HepG2 (cell line): ENCODE results near the gene NOP9. TPM values are rescaled to one million over a fixed set of nuclear protein-coding genes. Genes with fewer than 3 reads are reported as not detected.
A peak's percentile ranks its signal among the peaks of the same experiment; 100 is the strongest.

Experiments
- FOXO1 ChIP-seq: sonication (generic); formaldehyde crosslinking; IDR thresholded peaks from 2 replicates; pipeline ENCODE4 v1.4.0; 2020; ENCODE audit warnings: missing genetic modification reagents
- ZMAT3 ChIP-seq: sonication (generic); formaldehyde crosslinking; conservative IDR thresholded peaks from 2 replicates; pipeline ENCODE4 v1.7.0; 2021; ENCODE audit warnings: missing genetic modification reagents
- ZNF20 ChIP-seq: sonication (generic); formaldehyde crosslinking; IDR thresholded peaks from 2 replicates; pipeline ENCODE4 v1.4.0; 2020; ENCODE audit warnings: mild to moderate bottlenecking, moderate library complexity, missing genetic modification reagents
- ZNF766 ChIP-seq: sonication (generic); formaldehyde crosslinking; IDR thresholded peaks from 2 replicates; pipeline ENCODE4 v1.5.0; 2020; ENCODE audit warnings: missing genetic modification reagents, borderline replicate concordance
- ZNF780A ChIP-seq: sonication (generic); formaldehyde crosslinking; IDR thresholded peaks from 2 replicates; pipeline ENCODE4 v1.8.0; 2022; ENCODE audit warnings: mild to moderate bottlenecking, missing genetic modification reagents, moderate library complexity
- polyA plus RNA-seq, 8 experiments: library from polyadenylated mRNA; depleted of rRNA in 3 of 8; stranded (reverse) in 7 of 8; unstranded in 1 of 8; fragments of >200 nt; fragmentation: Illumina TruSeq in 4 of 8; extraction: Trizol in 4 of 8; gene quantifications; 2 replicates each; pipeline versions ENCODE4 v1.2.1 to v1.2.3, GENCODE V29; 2011 to 2016; ENCODE audit warnings: low read depth in 4 of 8, missing spikeins in 1 of 8, mixed read lengths in 1 of 8; ENCODE audit not compliant: insufficient read depth in 1 of 8
- total RNA-seq, 5 experiments: library from RNA; depleted of rRNA; stranded (reverse); fragments of >200 nt; fragmentation: Illumina TruSeq; extraction: Trizol; gene quantifications; 2 replicates each; pipeline ENCODE4 v1.2.3, GENCODE V29; 2016; ENCODE audit warnings: low read depth in 1 of 5
- TF ChIP-seq, protein P1 (sequence below): sonication (generic); formaldehyde crosslinking; IDR thresholded peaks from one replicate; pipeline ENCODE4 v1.5.1; 2020; ENCODE audit warnings: mild to moderate bottlenecking, missing genetic modification reagents; ENCODE audit errors: not compliant biosample characterization
- TF ChIP-seq, protein P2 (sequence below): sonication (generic); formaldehyde crosslinking; IDR thresholded peaks from 2 replicates; pipeline ENCODE4 v1.5.0; 2020; ENCODE audit warnings: mild to moderate bottlenecking, missing genetic modification reagents
- TF ChIP-seq, protein P3 (sequence below): sonication (generic); formaldehyde crosslinking; IDR thresholded peaks from 2 replicates; pipeline ENCODE4 v1.4.0; 2020; ENCODE audit warnings: missing genetic modification reagents
- TF ChIP-seq, protein P4 (sequence below): fragments of 450-650 bp; IDR thresholded peaks from 2 replicates; pipeline ENCODE4 v1.6.1; 2017

NOP9 gene
- total and polyA plus RNA-seq, 2 of the 13 experiments (the other 11 are each of a cell fraction or from before 2014, with no cell fraction given): 24.5 to 61.6 TPM

DNA sequence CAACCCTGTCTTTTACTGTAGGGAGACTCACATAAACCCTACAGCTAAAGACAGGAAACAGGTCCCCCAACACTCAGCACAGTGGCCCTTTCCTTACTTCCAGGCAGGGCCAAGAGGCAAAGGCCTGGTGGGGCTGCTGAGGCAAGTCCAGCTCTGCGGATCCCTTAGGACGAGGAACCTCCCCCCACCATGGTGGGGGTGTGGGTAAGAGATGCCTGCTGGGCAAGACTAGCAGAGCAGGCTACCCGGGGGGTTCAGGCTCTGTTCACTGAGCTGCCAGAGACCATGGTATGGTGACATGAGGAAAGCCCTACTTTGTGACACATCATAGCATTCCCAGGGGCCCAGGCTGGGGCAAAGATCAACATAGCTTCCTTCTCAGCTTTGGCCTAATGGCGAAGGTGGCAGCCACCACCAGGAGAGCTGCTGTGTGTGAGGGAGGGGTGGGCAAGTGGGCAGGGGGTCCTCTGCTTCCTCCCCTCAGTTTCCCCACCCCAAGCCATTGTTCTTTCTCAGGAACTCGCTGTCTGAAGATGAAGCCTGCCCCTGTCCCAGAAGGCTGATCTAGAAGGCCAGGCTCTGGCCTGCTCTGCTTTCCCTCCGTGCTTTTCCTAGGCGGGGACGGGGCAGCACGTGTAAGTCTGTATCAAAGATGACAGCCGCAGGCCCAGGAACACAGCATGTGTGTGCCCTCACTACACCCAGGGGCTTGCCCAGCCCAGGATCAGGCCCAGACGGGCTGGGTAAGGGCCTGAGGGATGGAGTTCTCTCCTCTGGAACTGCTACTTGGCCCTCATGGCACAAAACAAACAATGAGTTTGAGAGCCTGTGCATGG lies 47.1 kb upstream of the NOP9 start (continued):
- TF ChIP-seq, protein P1, sequence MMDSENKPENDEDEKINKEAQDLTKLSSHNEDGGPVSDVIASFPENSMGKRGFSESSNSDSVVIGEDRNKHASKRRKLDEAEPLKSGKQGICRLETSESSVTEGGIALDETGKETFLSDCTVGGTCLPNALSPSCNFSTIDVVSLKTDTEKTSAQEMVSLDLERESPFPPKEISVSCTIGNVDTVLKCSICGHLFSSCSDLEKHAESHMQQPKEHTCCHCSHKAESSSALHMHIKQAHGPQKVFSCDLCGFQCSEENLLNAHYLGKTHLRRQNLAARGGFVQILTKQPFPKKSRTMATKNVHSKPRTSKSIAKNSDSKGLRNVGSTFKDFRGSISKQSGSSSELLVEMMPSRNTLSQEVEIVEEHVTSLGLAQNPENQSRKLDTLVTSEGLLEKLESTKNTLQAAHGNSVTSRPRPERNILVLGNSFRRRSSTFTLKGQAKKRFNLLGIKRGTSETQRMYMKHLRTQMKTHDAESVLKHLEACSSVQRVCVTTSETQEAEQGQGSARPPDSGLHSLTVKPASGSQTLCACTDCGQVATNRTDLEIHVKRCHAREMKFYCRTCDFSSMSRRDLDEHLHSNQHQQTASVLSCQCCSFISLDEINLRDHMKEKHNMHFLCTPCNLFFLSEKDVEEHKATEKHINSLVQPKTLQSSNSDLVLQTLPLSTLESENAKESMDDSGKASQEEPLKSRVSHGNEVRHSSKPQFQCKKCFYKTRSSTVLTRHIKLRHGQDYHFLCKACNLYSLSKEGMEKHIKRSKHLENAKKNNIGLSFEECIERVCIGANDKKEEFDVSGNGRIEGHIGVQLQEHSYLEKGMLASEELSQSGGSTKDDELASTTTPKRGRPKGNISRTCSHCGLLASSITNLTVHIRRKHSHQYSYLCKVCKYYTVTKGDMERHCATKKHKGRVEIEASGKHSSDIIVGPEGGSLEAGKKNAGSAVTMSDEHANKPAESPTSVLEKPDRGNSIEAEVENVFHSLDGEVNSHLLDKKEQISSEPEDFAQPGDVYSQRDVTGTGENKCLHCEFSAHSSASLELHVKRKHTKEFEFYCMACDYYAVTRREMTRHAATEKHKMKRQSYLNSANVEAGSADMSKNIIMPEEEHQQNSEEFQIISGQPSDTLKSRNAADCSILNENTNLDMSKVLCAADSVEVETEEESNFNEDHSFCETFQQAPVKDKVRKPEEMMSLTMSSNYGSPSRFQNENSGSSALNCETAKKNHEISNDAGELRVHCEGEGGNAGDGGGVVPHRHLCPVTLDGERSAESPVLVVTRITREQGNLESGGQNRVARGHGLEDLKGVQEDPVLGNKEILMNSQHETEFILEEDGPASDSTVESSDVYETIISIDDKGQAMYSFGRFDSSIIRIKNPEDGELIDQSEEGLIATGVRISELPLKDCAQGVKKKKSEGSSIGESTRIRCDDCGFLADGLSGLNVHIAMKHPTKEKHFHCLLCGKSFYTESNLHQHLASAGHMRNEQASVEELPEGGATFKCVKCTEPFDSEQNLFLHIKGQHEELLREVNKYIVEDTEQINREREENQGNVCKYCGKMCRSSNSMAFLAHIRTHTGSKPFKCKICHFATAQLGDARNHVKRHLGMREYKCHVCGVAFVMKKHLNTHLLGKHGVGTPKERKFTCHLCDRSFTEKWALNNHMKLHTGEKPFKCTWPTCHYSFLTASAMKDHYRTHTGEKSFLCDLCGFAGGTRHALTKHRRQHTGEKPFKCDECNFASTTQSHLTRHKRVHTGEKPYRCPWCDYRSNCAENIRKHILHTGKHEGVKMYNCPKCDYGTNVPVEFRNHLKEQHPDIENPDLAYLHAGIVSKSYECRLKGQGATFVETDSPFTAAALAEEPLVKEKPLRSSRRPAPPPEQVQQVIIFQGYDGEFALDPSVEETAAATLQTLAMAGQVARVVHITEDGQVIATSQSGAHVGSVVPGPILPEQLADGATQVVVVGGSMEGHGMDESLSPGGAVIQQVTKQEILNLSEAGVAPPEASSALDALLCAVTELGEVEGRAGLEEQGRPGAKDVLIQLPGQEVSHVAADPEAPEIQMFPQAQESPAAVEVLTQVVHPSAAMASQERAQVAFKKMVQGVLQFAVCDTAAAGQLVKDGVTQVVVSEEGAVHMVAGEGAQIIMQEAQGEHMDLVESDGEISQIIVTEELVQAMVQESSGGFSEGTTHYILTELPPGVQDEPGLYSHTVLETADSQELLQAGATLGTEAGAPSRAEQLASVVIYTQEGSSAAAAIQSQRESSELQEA (CRISPR knock-in tag): peak; percentile 31
- TF ChIP-seq, protein P2, sequence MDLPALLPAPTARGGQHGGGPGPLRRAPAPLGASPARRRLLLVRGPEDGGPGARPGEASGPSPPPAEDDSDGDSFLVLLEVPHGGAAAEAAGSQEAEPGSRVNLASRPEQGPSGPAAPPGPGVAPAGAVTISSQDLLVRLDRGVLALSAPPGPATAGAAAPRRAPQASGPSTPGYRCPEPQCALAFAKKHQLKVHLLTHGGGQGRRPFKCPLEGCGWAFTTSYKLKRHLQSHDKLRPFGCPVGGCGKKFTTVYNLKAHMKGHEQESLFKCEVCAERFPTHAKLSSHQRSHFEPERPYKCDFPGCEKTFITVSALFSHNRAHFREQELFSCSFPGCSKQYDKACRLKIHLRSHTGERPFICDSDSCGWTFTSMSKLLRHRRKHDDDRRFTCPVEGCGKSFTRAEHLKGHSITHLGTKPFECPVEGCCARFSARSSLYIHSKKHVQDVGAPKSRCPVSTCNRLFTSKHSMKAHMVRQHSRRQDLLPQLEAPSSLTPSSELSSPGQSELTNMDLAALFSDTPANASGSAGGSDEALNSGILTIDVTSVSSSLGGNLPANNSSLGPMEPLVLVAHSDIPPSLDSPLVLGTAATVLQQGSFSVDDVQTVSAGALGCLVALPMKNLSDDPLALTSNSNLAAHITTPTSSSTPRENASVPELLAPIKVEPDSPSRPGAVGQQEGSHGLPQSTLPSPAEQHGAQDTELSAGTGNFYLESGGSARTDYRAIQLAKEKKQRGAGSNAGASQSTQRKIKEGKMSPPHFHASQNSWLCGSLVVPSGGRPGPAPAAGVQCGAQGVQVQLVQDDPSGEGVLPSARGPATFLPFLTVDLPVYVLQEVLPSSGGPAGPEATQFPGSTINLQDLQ (CRISPR knock-in tag): no peak; the same call in 1 of the 2 replicates
- TF ChIP-seq ZNF780A (no peak), ZMAT3 (CRISPR knock-in tag) (peak; percentile 21), ZNF766 (CRISPR knock-in tag) (peak; percentile 75; the same call in 1 of the 2 replicates), FOXO1 (CRISPR knock-in tag) (peak; percentile 61; the same call in 1 of the 2 replicates), ZNF20 (no peak)
- TF ChIP-seq, protein P3, sequence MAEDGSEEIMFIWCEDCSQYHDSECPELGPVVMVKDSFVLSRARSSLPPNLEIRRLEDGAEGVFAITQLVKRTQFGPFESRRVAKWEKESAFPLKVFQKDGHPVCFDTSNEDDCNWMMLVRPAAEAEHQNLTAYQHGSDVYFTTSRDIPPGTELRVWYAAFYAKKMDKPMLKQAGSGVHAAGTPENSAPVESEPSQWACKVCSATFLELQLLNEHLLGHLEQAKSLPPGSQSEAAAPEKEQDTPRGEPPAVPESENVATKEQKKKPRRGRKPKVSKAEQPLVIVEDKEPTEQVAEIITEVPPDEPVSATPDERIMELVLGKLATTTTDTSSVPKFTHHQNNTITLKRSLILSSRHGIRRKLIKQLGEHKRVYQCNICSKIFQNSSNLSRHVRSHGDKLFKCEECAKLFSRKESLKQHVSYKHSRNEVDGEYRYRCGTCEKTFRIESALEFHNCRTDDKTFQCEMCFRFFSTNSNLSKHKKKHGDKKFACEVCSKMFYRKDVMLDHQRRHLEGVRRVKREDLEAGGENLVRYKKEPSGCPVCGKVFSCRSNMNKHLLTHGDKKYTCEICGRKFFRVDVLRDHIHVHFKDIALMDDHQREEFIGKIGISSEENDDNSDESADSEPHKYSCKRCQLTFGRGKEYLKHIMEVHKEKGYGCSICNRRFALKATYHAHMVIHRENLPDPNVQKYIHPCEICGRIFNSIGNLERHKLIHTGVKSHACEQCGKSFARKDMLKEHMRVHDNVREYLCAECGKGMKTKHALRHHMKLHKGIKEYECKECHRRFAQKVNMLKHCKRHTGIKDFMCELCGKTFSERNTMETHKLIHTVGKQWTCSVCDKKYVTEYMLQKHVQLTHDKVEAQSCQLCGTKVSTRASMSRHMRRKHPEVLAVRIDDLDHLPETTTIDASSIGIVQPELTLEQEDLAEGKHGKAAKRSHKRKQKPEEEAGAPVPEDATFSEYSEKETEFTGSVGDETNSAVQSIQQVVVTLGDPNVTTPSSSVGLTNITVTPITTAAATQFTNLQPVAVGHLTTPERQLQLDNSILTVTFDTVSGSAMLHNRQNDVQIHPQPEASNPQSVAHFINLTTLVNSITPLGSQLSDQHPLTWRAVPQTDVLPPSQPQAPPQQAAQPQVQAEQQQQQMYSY (CRISPR knock-in tag): no peak
- TF ChIP-seq, protein P4, sequence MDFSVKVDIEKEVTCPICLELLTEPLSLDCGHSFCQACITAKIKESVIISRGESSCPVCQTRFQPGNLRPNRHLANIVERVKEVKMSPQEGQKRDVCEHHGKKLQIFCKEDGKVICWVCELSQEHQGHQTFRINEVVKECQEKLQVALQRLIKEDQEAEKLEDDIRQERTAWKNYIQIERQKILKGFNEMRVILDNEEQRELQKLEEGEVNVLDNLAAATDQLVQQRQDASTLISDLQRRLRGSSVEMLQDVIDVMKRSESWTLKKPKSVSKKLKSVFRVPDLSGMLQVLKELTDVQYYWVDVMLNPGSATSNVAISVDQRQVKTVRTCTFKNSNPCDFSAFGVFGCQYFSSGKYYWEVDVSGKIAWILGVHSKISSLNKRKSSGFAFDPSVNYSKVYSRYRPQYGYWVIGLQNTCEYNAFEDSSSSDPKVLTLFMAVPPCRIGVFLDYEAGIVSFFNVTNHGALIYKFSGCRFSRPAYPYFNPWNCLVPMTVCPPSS: no peak
